Loucy (cell line): ENCODE results near the gene TBX15.

Experiments used
- H2AFZ ChIP-seq: fragments of 200-600 bp; sonication (generic); 2 replicates; pipeline ENCODE4 v1.6.0; 2016; ENCODE audit warnings: antibody characterized with exemption, mild to moderate bottlenecking, low read length, moderate library complexity
- H3F3A ChIP-seq: fragments of 200-600 bp; 2 replicates; pipeline ENCODE4 v1.6.0; 2016; ENCODE audit warnings: antibody characterized with exemption, low read depth, mild to moderate bottlenecking
- H3K27me3 ChIP-seq: fragments of 200-600 bp; sonication (generic); 2 replicates; pipeline ENCODE4 v1.6.1; 2014; ENCODE audit warnings: low read length, mild to moderate bottlenecking; ENCODE audit not compliant: insufficient read depth, poor library complexity, severe bottlenecking
- H3K36me3 ChIP-seq: fragments of 200-600 bp; sonication (generic); 2 replicates; pipeline ENCODE4 v1.6.1; 2016; ENCODE audit warnings: low read length; ENCODE audit not compliant: insufficient read depth
- H3K4me1 ChIP-seq: fragments of 200-600 bp; sonication (generic); 2 replicates; pipeline ENCODE4 v1.5.1; 2014; ENCODE audit warnings: low read length, mild to moderate bottlenecking; ENCODE audit not compliant: insufficient read depth, poor library complexity, severe bottlenecking
- H3K4me2 ChIP-seq: fragments of 200-600 bp; sonication (generic); 2 replicates; pipeline ENCODE4 v1.6.0; 2014; ENCODE audit warnings: antibody characterized with exemption, low read length, low read depth, mild to moderate bottlenecking; ENCODE audit not compliant: poor library complexity, severe bottlenecking
- H3K4me3 ChIP-seq: fragments of 200-600 bp; sonication (generic); 2 replicates; pipeline ENCODE4 v1.5.1; 2014; ENCODE audit warnings: low read length, mild to moderate bottlenecking, mixed read lengths; ENCODE audit not compliant: poor library complexity, severe bottlenecking
- H3K79me2 ChIP-seq: fragments of 200-600 bp; sonication (generic); 2 replicates; pipeline ENCODE4 v1.6.1; 2014; ENCODE audit warnings: low read length; ENCODE audit not compliant: insufficient read depth
- H3K9ac ChIP-seq: fragments of 200-600 bp; sonication (generic); 2 replicates; pipeline ENCODE4 v1.6.0; 2014; ENCODE audit warnings: mild to moderate bottlenecking, low read depth, low read length, moderate library complexity; ENCODE audit not compliant: poor library complexity, severe bottlenecking
- H3K9me2 ChIP-seq: fragments of 200-600 bp; sonication (generic); replicated peaks from 2 replicates; pipeline ENCODE4 v1.6.1; 2016; ENCODE audit warnings: low read depth, low read length, mixed read lengths
- H3K9me3 ChIP-seq: fragments of 200-600 bp; sonication (generic); 2 replicates; pipeline ENCODE4 v1.6.1; 2014; ENCODE audit warnings: mild to moderate bottlenecking, antibody characterized with exemption, low read length, low read depth; ENCODE audit not compliant: insufficient read depth
- H4K20me1 ChIP-seq: fragments of 200-600 bp; sonication (generic); 2 replicates; pipeline ENCODE4 v1.6.0; 2014; ENCODE audit warnings: antibody characterized with exemption, low read length, mild to moderate bottlenecking; ENCODE audit not compliant: insufficient read depth, poor library complexity, severe bottlenecking
- CTCF ChIP-seq: fragments of 200-600 bp; sonication (generic); conservative IDR thresholded peaks from 2 replicates; pipeline ENCODE4 v1.5.1; 2014; ENCODE audit warnings: mild to moderate bottlenecking, antibody characterized with exemption, low read length
- EZH2phosphoT487 ChIP-seq: fragments of 200-600 bp; IDR thresholded peaks from 2 replicates; pipeline ENCODE4 v1.6.1; 2018; ENCODE audit warnings: antibody characterized with exemption, mild to moderate bottlenecking, moderate library complexity, borderline replicate concordance

The TBX15 gene

GRCh38 chr1:119010201-119010600, 22.1 kb upstream of the TBX15 start:
- Histone ChIP-seq H3K9ac (no peak overlapping the region), H3K9me3 (no peaks in the 10 kb centered on the region), H2AFZ (no peak overlapping the region), H4K20me1 (no peaks in the 10 kb centered on the region), H3K9me2 (no peaks in the 10 kb centered on the region), H3K79me2 (no peaks in the 10 kb centered on the region), H3K27me3 (no peaks in the 10 kb centered on the region), H3K36me3 (no peaks in the 10 kb centered on the region), H3F3A (no peaks in the 10 kb centered on the region; the same call in 1 of the 2 replicates), H3K4me1 (no peaks in the 10 kb centered on the region), H3K4me3 (no peak overlapping the region), H3K4me2 (no peak overlapping the region)
- TF ChIP-seq EZH2phosphoT487, result no peak
- no peak for TF ChIP-seq CTCF

- no peaks in the 10 kb centered on the region for H4K20me1 ChIP-seq
- no peaks in the 10 kb centered on the region for H3K4me1 ChIP-seq
- H3K4me3 ChIP-seq, result no peak overlapping the region
- TF ChIP-seq EZH2phosphoT487 (no peak), CTCF (no peak)
- H3K9ac ChIP-seq, result no peak overlapping the region
- H3K9me3 ChIP-seq, result no peaks in the 10 kb centered on the region
- no peak overlapping the region for H2AFZ ChIP-seq
- H3K4me2 ChIP-seq, result no peak overlapping the region
- no peaks in the 10 kb centered on the region; the same call in 1 of the 2 replicates for H3F3A ChIP-seq
- no peaks in the 10 kb centered on the region for H3K79me2 ChIP-seq
- no peaks in the 10 kb centered on the region for H3K9me2 ChIP-seq
- H3K36me3 ChIP-seq, result no peaks in the 10 kb centered on the region
- no peaks in the 10 kb centered on the region for H3K27me3 ChIP-seq
Measured at GRCh38 chr1:119009312-119009655, 21.1 kb upstream of the TBX15 start.

- peak; percentile 77 for TF ChIP-seq CTCF
- TF ChIP-seq EZH2phosphoT487, result no peak
- Histone ChIP-seq H3K9me3 (no peaks in the 10 kb centered on the region), H3K9me2 (no peaks in the 10 kb centered on the region), H4K20me1 (no peaks in the 10 kb centered on the region), H3K4me3 (no peak overlapping the region), H2AFZ (no peak overlapping the region), H3K36me3 (no peaks in the 10 kb centered on the region), H3K79me2 (no peaks in the 10 kb centered on the region), H3K9ac (no peak overlapping the region), H3K4me2 (no peak overlapping the region), H3K4me1 (no peaks in the 10 kb centered on the region), H3F3A (no peaks in the 10 kb centered on the region; the same call in 1 of the 2 replicates), H3K27me3 (no peaks in the 10 kb centered on the region)
Measured at GRCh38 chr1:119008483-119009311, 20.6 kb upstream of the TBX15 start.
